Activated B cell treated with CpG ODN at 0.5 μM for 24 hours (primary cell): ENCODE data around the gene LRRC4B. TPM values are rescaled to one million over a fixed set of nuclear protein-coding genes. Genes with fewer than 3 reads are reported as not detected.
"Not testable (repeated sequence)": the region's sequence is repeated elsewhere in the genome, so short reads cannot be mapped to it uniquely, and the experiment has no call there.

Experiments used
- ATAC-seq: fragments of 200-7000 bp; cut with Tn5 transposase; one replicate; pipeline ENCODE4 v1.10.0; 2021; ENCODE audit warnings: low read depth, mild to moderate bottlenecking, moderate library complexity
- CTCF ChIA-PET: fragments of 350-600 bp; sonication (Branson Sonifier 250); formaldehyde crosslinking; loops from one replicate; lab custom pipeline; 2021; ENCODE audit warnings: antibody characterized with exemption; lab: Charles Lee
- POLR2A ChIA-PET: fragments of 350-600 bp; sonication (Branson Sonifier 250); formaldehyde crosslinking; loops from one replicate; lab custom pipeline; 2021; ENCODE audit warnings: antibody characterized with exemption; lab: Charles Lee
- DNase-seq: peaks from one replicate; pipeline ENCODE4 v3.0.0; 2022
- H3K27ac Mint-ChIP-seq: one replicate; pipeline ENCODE4 v1.8.0; 2020; ENCODE audit warnings: mixed read lengths
- H3K27me3 Mint-ChIP-seq: one replicate; pipeline ENCODE4 v1.8.0; 2021; ENCODE audit warnings: mixed read lengths
- H3K36me3 Mint-ChIP-seq: one replicate; pipeline ENCODE4 v1.8.0; 2021; ENCODE audit warnings: low read depth, mixed read lengths
- H3K4me1 Mint-ChIP-seq: one replicate; pipeline ENCODE4 v1.8.0; 2021; ENCODE audit warnings: mixed read lengths
- H3K4me3 Mint-ChIP-seq: one replicate; pipeline ENCODE4 v1.8.0; 2020; ENCODE audit warnings: mild to moderate bottlenecking, mixed read lengths
- H3K9me3 Mint-ChIP-seq: one replicate; pipeline ENCODE4 v1.8.0; 2020; ENCODE audit warnings: mixed read lengths
- intact Hi-C: fragments of 100-400 bp; cut with micrococcal nuclease; formaldehyde crosslinking; loops from one replicate; pipeline ENCODE4 v1.15.1; 2024
- total RNA-seq: library from RNA; stranded (reverse); gene quantifications from 2 replicates; pipeline ENCODE4 v1.2.3, GENCODE V29; 2022
- TF ChIP-seq, protein P1 (sequence below): fragments of 200-600 bp; IDR thresholded peaks from one replicate; pipeline ENCODE4 v1.8.0; 2022; ENCODE audit warnings: antibody characterized with exemption, mild to moderate bottlenecking

LRRC4B gene
- total RNA-seq, 1 donor from 2014 or later: not detected

DNA sequence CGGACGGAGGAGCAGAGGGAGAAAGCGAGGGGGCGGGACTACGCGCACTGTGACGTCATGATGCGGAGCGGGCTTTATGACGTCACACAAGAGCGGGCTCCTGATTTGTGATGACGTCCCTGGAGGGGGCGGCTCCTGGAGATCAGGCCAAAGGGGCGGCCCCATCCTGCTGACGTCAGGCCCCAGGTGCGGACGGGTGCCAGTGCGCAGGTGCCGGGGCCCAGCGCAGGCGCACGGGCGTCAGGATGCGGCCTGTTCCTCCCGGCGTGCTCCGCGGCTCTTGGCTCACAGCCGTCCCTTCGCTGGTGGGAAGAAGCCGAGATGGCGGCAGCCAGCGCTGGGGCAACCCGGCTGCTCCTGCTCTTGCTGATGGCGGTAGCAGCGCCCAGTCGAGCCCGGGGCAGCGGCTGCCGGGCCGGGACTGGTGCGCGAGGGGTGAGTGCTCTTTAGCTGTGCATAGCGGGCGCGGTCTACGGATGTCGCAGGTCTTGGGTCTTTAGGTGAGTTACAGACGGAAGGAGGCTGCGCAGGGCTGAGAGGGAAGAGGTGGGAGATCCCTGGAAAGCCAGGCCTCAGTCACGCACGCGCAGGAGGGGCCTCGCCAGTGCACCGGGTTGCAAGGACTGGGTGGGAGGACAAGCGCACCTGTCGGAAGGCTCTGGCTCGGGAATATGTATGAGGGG is 91.9 kb downstream of the LRRC4B start, which contains the start of the genes EMC10 and GARIN5A:
Gene EMC10, plus strand, starts transcription at position 284 of the 683 bp plus-strand sequence. Its CDS starts 38 bp downstream, at position 322.
Gene GARIN5A, minus strand, starts transcription at position 625 of the 683 bp plus-strand sequence. Its CDS starts 460 bp downstream, at position 165.
- TF ChIP-seq, protein P1, sequence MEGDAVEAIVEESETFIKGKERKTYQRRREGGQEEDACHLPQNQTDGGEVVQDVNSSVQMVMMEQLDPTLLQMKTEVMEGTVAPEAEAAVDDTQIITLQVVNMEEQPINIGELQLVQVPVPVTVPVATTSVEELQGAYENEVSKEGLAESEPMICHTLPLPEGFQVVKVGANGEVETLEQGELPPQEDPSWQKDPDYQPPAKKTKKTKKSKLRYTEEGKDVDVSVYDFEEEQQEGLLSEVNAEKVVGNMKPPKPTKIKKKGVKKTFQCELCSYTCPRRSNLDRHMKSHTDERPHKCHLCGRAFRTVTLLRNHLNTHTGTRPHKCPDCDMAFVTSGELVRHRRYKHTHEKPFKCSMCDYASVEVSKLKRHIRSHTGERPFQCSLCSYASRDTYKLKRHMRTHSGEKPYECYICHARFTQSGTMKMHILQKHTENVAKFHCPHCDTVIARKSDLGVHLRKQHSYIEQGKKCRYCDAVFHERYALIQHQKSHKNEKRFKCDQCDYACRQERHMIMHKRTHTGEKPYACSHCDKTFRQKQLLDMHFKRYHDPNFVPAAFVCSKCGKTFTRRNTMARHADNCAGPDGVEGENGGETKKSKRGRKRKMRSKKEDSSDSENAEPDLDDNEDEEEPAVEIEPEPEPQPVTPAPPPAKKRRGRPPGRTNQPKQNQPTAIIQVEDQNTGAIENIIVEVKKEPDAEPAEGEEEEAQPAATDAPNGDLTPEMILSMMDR: no peak
- peak; percentile 95 for DNase-seq
- H3K36me3 Mint-ChIP-seq: peaks cover 33% of the 10 kb centered on the region
- no peaks in the 10 kb centered on the region for H3K27me3 Mint-ChIP-seq
- ChIA-PET POLR2A (interaction anchor here (0.5 to 1.5 kb wide), 5 partner anchors 8 to 150 kb away, joined by 3 to 7 read pairs (median 3); partner anchors contain the start of gene NR1H2), CTCF (no interaction called here)
- H3K9me3 Mint-ChIP-seq: no peaks in the 10 kb centered on the region
- H3K4me3 Mint-ChIP-seq: peak within 1 kb of the TSS; percentile 93
- peak; percentile 95 for ATAC-seq
- peaks cover 23% of the 10 kb centered on the region for H3K4me1 Mint-ChIP-seq
- H3K27ac Mint-ChIP-seq: peak within 1 kb of the TSS; percentile 85
- intact Hi-C loops: loop anchor here (1.0 to 5.0 kb wide), 4 partner anchors 15 to 201 kb away; partner anchors contain the start of gene JOSD2

DNA sequence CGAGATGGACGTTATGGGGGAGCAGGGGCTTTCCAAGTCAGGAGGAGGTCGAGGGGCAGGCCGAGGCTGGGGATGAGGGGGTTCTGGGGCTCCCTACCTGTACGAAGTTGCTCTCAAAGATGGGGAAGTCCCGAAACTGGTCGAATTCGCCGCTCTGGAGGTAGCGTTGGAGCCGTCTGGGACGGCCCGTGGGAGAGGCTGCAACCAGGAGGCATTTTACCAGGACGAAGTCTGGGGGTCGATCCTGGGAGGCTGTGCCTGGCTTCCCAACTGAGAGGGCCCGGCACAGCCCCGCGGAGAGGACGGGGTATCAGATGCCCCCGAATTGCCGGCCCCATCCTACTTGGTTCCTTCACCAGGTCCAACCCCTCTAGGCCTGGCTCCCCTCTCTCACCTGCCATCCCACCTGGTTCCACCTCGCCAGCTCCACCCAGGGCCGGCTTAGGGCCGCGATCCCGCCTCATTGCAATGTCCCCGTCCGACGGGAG is 92.5 kb downstream of the LRRC4B start:
- Mint-ChIP-seq H3K4me1 (peaks cover 23% of the 10 kb centered on the region), H3K36me3 (peaks cover 27% of the 10 kb centered on the region), H3K27me3 (no peaks in the 10 kb centered on the region), H3K9me3 (no peaks in the 10 kb centered on the region), H3K27ac (peak overlapping the region; percentile 85), H3K4me3 (peak overlapping the region; percentile 93)
- DNase-seq (no peak), ATAC-seq (no peak)
- CTCF ChIA-PET: no interaction called here
- POLR2A ChIA-PET: interaction anchor here (0.6 to 1.5 kb wide), 4 partner anchors 7 to 100 kb away, joined by 3 to 5 read pairs (median 3); partner anchors contain the start of gene NR1H2
- TF ChIP-seq, protein P1: no peak
- intact Hi-C loops: loop anchor here (1.0 to 5.0 kb wide), 4 partner anchors 14 to 202 kb away; partner anchors contain the start of gene JOSD2

DNA sequence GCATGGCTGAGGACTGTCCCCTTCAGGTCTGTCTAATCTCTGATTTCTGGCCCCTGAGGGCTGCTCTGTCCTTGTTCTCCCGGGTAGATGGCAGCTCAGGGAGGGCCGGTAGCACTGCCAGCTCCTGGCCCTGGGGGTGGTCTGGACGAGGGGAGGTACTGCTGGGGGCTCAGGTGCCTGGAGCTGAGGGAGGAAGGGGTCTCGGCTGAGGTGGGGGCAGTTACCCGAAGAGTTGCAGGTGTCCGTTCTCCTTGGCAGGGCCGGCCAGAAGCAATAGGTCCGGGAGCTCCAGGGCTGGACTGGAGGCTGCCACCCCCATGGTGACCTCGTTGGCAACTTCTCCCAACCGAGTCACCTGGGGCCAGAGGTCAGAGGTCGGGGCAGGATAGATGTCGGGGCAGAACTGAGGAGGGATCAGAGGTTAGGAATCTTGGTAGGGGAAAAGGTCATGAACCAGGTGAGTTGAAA is 93.1 kb downstream of the LRRC4B start:
- intact Hi-C loops: loop anchor here (5.0 kb wide), 1 partner anchor 202 kb away; no protein-coding TSS in a partner anchor

DNA sequence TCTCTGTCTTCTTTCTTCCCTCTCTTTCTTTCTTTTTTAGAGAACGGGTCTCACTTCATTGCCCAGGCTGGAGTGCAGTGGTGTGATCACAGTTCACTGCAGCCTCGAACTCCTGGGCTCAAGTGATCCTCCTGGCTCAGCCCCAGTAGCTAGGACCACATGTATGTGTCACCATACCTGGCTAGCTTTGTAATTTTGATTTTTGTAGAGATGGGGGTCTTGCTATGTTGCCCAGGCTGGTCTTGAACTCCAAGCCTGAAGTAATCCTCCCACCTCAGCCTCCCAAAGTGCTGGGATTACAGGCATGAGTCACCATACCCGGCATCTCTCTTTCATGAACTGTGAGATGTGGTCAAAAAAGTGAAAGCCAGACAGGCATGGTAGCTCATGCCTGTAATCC is 94.9 kb downstream of the LRRC4B start:
- H3K9me3 Mint-ChIP-seq, intact Hi-C loops, ATAC-seq, DNase-seq, H3K4me3 Mint-ChIP-seq, H3K27me3 Mint-ChIP-seq: not testable (repeated sequence)
- ChIA-PET POLR2A (interaction anchor here (0.9 to 1.6 kb wide), 3 partner anchors 38 to 116 kb away, joined by 5 to 8 read pairs (median 5); partner anchors contain the start of genes JOSD2 and SPIB), CTCF (interaction anchor here (0.5 to 0.7 kb wide), 2 partner anchors 24 to 449 kb away, joined by 3 to 4 read pairs; no protein-coding TSS in a partner anchor)
- Mint-ChIP-seq H3K4me1 (peaks cover 19% of the 10 kb centered on the region), H3K36me3 (peaks cover 13% of the 10 kb centered on the region), H3K27ac (peak overlapping the region; percentile 16)

More for the DNA sequence above, 93.1 kb downstream of the LRRC4B start:
- Mint-ChIP-seq H3K36me3 (peaks cover 25% of the 10 kb centered on the region), H3K4me3 (peak overlapping the region; percentile 93), H3K27ac (peak overlapping the region; percentile 62), H3K9me3 (no peaks in the 10 kb centered on the region), H3K27me3 (no peaks in the 10 kb centered on the region), H3K4me1 (peaks cover 23% of the 10 kb centered on the region)
- TF ChIP-seq, protein P1: no peak
- CTCF ChIA-PET: interaction anchor here (0.8 kb wide), 1 partner anchor 14 kb away, joined by 3 read pairs; no protein-coding TSS in a partner anchor
- no peak for ATAC-seq
- no peak for DNase-seq
- POLR2A ChIA-PET: interaction anchor here (1.0 to 1.5 kb wide), 2 partner anchors 36 to 47 kb away, joined by 3 to 4 read pairs; partner anchors contain the start of gene JOSD2

DNA sequence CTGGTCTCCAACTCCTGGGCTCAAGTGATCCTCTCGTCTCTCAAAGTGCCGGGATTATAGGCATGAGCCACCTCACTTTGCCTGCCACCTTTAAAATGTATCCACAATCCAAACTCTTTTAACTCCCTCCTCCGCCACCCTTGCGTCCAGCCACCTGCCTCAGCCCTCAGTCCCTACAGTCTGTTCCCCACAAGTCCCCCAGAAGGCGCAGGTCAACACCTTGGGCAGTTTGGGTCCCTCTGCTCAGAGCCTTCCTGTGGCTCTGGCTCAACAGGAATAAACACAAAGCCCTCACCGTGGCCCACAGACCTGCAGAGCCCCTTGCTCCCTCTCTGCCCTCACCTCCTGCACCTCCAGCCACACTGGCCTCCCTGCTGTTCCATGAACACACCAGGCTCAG is 99.4 kb downstream of the LRRC4B start:
- TF ChIP-seq, protein P1: no peak
- no peaks in the 10 kb centered on the region for H3K36me3 Mint-ChIP-seq
- intact Hi-C loops: no loop called here
- ATAC-seq: no peak
- H3K9me3 Mint-ChIP-seq: no peaks in the 10 kb centered on the region
- peaks cover 5% of the 10 kb centered on the region for H3K27me3 Mint-ChIP-seq
- H3K27ac Mint-ChIP-seq: no peak overlapping the region
- no peak for DNase-seq
- POLR2A ChIA-PET: interaction anchor here (0.7 kb wide), 1 partner anchor 7 kb away, joined by 5 read pairs; the partner anchor contains the start of gene EMC10
- no peaks in the 10 kb centered on the region for H3K4me1 Mint-ChIP-seq
- CTCF ChIA-PET: no interaction called here
- no peak overlapping the region for H3K4me3 Mint-ChIP-seq
